Thoracic aorta (tissue), 2 donors: Measurements from ENCODE around the gene PTGES2. TPM values are rescaled to one million over a fixed set of nuclear protein-coding genes. Genes with fewer than 3 reads are reported as not detected.

Experiments
- ATAC-seq: fragments of 150-250 bp; one replicate; pipeline ENCODE4 v1.8.0; 2017; ENCODE audit warnings: low read depth; ENCODE audit not compliant: insufficient number of reproducible peaks, low FRiP score
- DNase-seq: peaks from one replicate; pipeline ENCODE4 v3.0.0-alpha.2; 2020; ENCODE audit warnings: low spot score
- H3K27ac ChIP-seq, 2 donors: fragments of 200-600 bp; sonication (generic); 1 replicate in 1 of 2; 2 replicates in 1 of 2; pipeline ENCODE4 v1.5.1; 2016; ENCODE audit warnings: mild to moderate bottlenecking in 2 of 2, moderate library complexity in 2 of 2
- H3K27me3 ChIP-seq: fragments of 200-600 bp; sonication (generic); replicated peaks from 2 replicates; pipeline ENCODE4 v1.6.0; 2016; ENCODE audit warnings: mild to moderate bottlenecking; ENCODE audit not compliant: insufficient read depth
- H3K36me3 ChIP-seq: fragments of 200-600 bp; sonication (generic); one replicate; pipeline ENCODE4 v1.5.1; 2016
- H3K4me1 ChIP-seq, 2 donors: fragments of 200-600 bp; sonication (generic); 1 replicate in 1 of 2; 2 replicates in 1 of 2; pipeline versions ENCODE4 v1.5.1 to v1.6.0; 2016; ENCODE audit warnings: low read depth in 2 of 2, mild to moderate bottlenecking in 1 of 2; ENCODE audit not compliant: control insufficient read depth in 1 of 2
- H3K4me3 ChIP-seq: fragments of 200-600 bp; sonication (generic); 2 replicates; pipeline ENCODE4 v1.5.1; 2016; ENCODE audit warnings: mild to moderate bottlenecking
- H3K9me3 ChIP-seq: fragments of 200-600 bp; sonication (generic); 2 replicates; pipeline ENCODE4 v1.5.1; 2016
- CTCF ChIP-seq: fragments of 200-600 bp; sonication (generic); IDR thresholded peaks from one replicate; pipeline ENCODE4 v1.5.1; 2019; ENCODE audit warnings: antibody characterized with exemption
- total RNA-seq, 2 donors: library from RNA; depleted of rRNA; stranded (reverse); fragments of >200 nt; gene quantifications; one replicate each; pipeline versions ENCODE4 v1.1.0 to v1.2.3, GENCODE V29; 2016

The PTGES2 gene
- total RNA-seq, 2 donors from 2014 or later: 57.9 to 66.0 TPM

- H3K4me3 ChIP-seq: no peak overlapping the region
- H3K4me1 ChIP-seq: peaks cover 0 to 8% of the 10 kb centered on the region in 2 donors
- H3K36me3 ChIP-seq: peaks cover 17% of the 10 kb centered on the region
- no peak for ATAC-seq
- TF ChIP-seq CTCF: no peak
- H3K9me3 ChIP-seq: no peaks in the 10 kb centered on the region
- DNase-seq: no peak
- no peak overlapping the region for H3K27ac ChIP-seq
- H3K27me3 ChIP-seq: no peaks in the 10 kb centered on the region
Measured at GRCh38 chr9:128118971-128119665, 8.4 kb downstream of the PTGES2 start.

- ATAC-seq: no peak
- DNase-seq: no peak
- H3K9me3 ChIP-seq: no peaks in the 10 kb centered on the region
- peaks cover 21% of the 10 kb centered on the region for H3K36me3 ChIP-seq
- TF ChIP-seq CTCF: no peak
- no peaks in the 10 kb centered on the region for H3K27me3 ChIP-seq
- peaks cover 0 to 8% of the 10 kb centered on the region in 2 donors for H3K4me1 ChIP-seq
- H3K4me3 ChIP-seq: no peak overlapping the region
- no peak overlapping the region for H3K27ac ChIP-seq
Measured at GRCh38 chr9:128118472-128118857, 9.1 kb downstream of the PTGES2 start.

GRCh38 chr9:128117613-128118471 lies 9.7 kb downstream of the PTGES2 start:
- no peaks in the 10 kb centered on the region for H3K9me3 ChIP-seq
- ATAC-seq (no peak), DNase-seq (peak; percentile 67)
- TF ChIP-seq CTCF: peak; percentile 100
- H3K27ac ChIP-seq: no peak overlapping the region
- H3K4me1 ChIP-seq: peaks cover 0 to 8% of the 10 kb centered on the region in 2 donors
- H3K36me3 ChIP-seq: peaks cover 20% of the 10 kb centered on the region
- H3K27me3 ChIP-seq: no peaks in the 10 kb centered on the region
- H3K4me3 ChIP-seq: no peak overlapping the region

- TF ChIP-seq CTCF: no peak
- DNase-seq (no peak), ATAC-seq (no peak)
- Histone ChIP-seq H3K36me3 (peaks cover 7% of the 10 kb centered on the region), H3K4me1 (peaks cover 0 to 8% of the 10 kb centered on the region in 2 donors), H3K27ac (no peak overlapping the region), H3K27me3 (no peaks in the 10 kb centered on the region), H3K4me3 (no peak overlapping the region), H3K9me3 (no peaks in the 10 kb centered on the region)
Measured at GRCh38 chr9:128116104-128117083, 11.1 kb downstream of the PTGES2 start.
